ENCODE measurements around the gene CHCHD10. TPM values are rescaled to one million over a fixed set of nuclear protein-coding genes. Genes with fewer than 3 reads are reported as not detected.
A peak's percentile ranks its signal among the peaks of the same experiment; 100 is the strongest.

The CHCHD10 gene
- total RNA-seq, 1 donor from 2014 or later: 60.9 TPM

GRCh38 chr22:23772315-23772648, 4.5 kb upstream of the CHCHD10 start:
- no peaks in the 10 kb centered on the region for H3K36me3 Mint-ChIP-seq (ENCODE audit: low read depth, unreplicated experiment)
- H3K4me3 Mint-ChIP-seq (ENCODE audit: unreplicated experiment): peak overlapping the region; percentile 73
- no peak overlapping the region for H3K27ac Mint-ChIP-seq (ENCODE audit: unreplicated experiment)
- Histone ChIP-seq H3K4me1 (ENCODE audit: insufficient read depth, low read length) (peaks cover 10% of the 10 kb centered on the region), H3K36me3 (ENCODE audit: insufficient read depth, low read length) (no peaks in the 10 kb centered on the region), H3K79me2 (ENCODE audit: insufficient read depth, low read length) (no peaks in the 10 kb centered on the region), H3K4me2 (ENCODE audit: low read length) (peak overlapping the region; percentile 83), H3K4me3 (ENCODE audit: insufficient read depth, low read depth, low read length) (peak overlapping the region; percentile 49), H3K9me3 (ENCODE audit: insufficient read depth, low read depth, low read length) (no peaks in the 10 kb centered on the region), H2AFZ (ENCODE audit: low read depth, low read length) (peak overlapping the region; percentile 87), H4K20me1 (ENCODE audit: insufficient read depth, low read length) (peaks cover 3% of the 10 kb centered on the region), H3K9ac (ENCODE audit: low read length) (peak overlapping the region; percentile 69), H3K27ac (ENCODE audit: low read depth, low read length) (no peak overlapping the region), H3K27me3 (ENCODE audit: insufficient read depth, low read length) (no peaks in the 10 kb centered on the region)
- H3K27me3 Mint-ChIP-seq (ENCODE audit: low read depth, unreplicated experiment): peaks cover 12% of the 10 kb centered on the region
- no peaks in the 10 kb centered on the region for H3K9me3 Mint-ChIP-seq (ENCODE audit: unreplicated experiment)
- TF ChIP-seq CTCF (IDR thresholded peaks at IDR 0.05; ENCODE audit: insufficient read depth, low read depth, low read length): no peak
- TF ChIP-seq EZH2 (IDR thresholded peaks at IDR 0.05; ENCODE audit: insufficient read depth, low read length): no peak
- H3K4me1 Mint-ChIP-seq (ENCODE audit: low read depth, unreplicated experiment): peaks cover 18% of the 10 kb centered on the region
- no peak for FAIRE-seq
- no peak for DNase-seq (ENCODE audit: low read depth)

GRCh38 chr22:23769321-23769965, 1.7 kb upstream of the CHCHD10 start:
- H3K4me3 ChIP-seq (ENCODE audit: insufficient read depth, low read depth, low read length): no peak overlapping the region
- no peak for TF ChIP-seq EZH2 (IDR thresholded peaks at IDR 0.05; ENCODE audit: insufficient read depth, low read length)
- no peak for TF ChIP-seq CTCF (IDR thresholded peaks at IDR 0.05; ENCODE audit: insufficient read depth, low read depth, low read length)
- peaks cover 8% of the 10 kb centered on the region for H4K20me1 ChIP-seq (ENCODE audit: insufficient read depth, low read length)
- Mint-ChIP-seq H3K27ac (ENCODE audit: unreplicated experiment) (no peak overlapping the region), H3K4me3 (ENCODE audit: unreplicated experiment) (no peak overlapping the region), H3K4me1 (ENCODE audit: low read depth, unreplicated experiment) (peaks cover 12% of the 10 kb centered on the region), H3K27me3 (ENCODE audit: low read depth, unreplicated experiment) (peaks cover 6% of the 10 kb centered on the region), H3K9me3 (ENCODE audit: unreplicated experiment) (no peaks in the 10 kb centered on the region), H3K36me3 (ENCODE audit: low read depth, unreplicated experiment) (no peaks in the 10 kb centered on the region)
- no peak overlapping the region for H3K9ac ChIP-seq (ENCODE audit: low read length)
- H3K9me3 ChIP-seq (ENCODE audit: insufficient read depth, low read depth, low read length): no peaks in the 10 kb centered on the region
- H3K36me3 ChIP-seq (ENCODE audit: insufficient read depth, low read length): no peaks in the 10 kb centered on the region
- FAIRE-seq: no peak
- no peaks in the 10 kb centered on the region for H3K79me2 ChIP-seq (ENCODE audit: insufficient read depth, low read length)
- H3K4me1 ChIP-seq (ENCODE audit: insufficient read depth, low read length): peaks cover 16% of the 10 kb centered on the region
- H3K27ac ChIP-seq (ENCODE audit: low read depth, low read length): no peak overlapping the region
- no peak overlapping the region for H2AFZ ChIP-seq (ENCODE audit: low read depth, low read length)
- H3K27me3 ChIP-seq (ENCODE audit: insufficient read depth, low read length): no peaks in the 10 kb centered on the region
- no peak for DNase-seq (ENCODE audit: low read depth)
- no peak overlapping the region for H3K4me2 ChIP-seq (ENCODE audit: low read length)

- FAIRE-seq: no peak
- Histone ChIP-seq H3K36me3 (ENCODE audit: insufficient read depth, low read length) (no peaks in the 10 kb centered on the region), H4K20me1 (ENCODE audit: insufficient read depth, low read length) (peaks cover 5% of the 10 kb centered on the region), H3K9ac (ENCODE audit: low read length) (peak overlapping the region; percentile 81), H2AFZ (ENCODE audit: low read depth, low read length) (peak overlapping the region; percentile 99), H3K79me2 (ENCODE audit: insufficient read depth, low read length) (no peaks in the 10 kb centered on the region), H3K4me2 (ENCODE audit: low read length) (peak overlapping the region; percentile 100), H3K4me1 (ENCODE audit: insufficient read depth, low read length) (peaks cover 17% of the 10 kb centered on the region), H3K27ac (ENCODE audit: low read depth, low read length) (no peak overlapping the region), H3K27me3 (ENCODE audit: insufficient read depth, low read length) (no peaks in the 10 kb centered on the region), H3K9me3 (ENCODE audit: insufficient read depth, low read depth, low read length) (no peaks in the 10 kb centered on the region), H3K4me3 (ENCODE audit: insufficient read depth, low read depth, low read length) (peak overlapping the region; percentile 72)
- Mint-ChIP-seq H3K36me3 (ENCODE audit: low read depth, unreplicated experiment) (no peaks in the 10 kb centered on the region), H3K4me3 (ENCODE audit: unreplicated experiment) (peak overlapping the region; percentile 69), H3K27me3 (ENCODE audit: low read depth, unreplicated experiment) (no peaks in the 10 kb centered on the region), H3K27ac (ENCODE audit: unreplicated experiment) (no peak overlapping the region), H3K9me3 (ENCODE audit: unreplicated experiment) (no peaks in the 10 kb centered on the region), H3K4me1 (ENCODE audit: low read depth, unreplicated experiment) (peaks cover 6% of the 10 kb centered on the region)
- TF ChIP-seq CTCF (IDR thresholded peaks at IDR 0.05; ENCODE audit: insufficient read depth, low read depth, low read length): no peak
- TF ChIP-seq EZH2 (IDR thresholded peaks at IDR 0.05; ENCODE audit: insufficient read depth, low read length): no peak
- no peak for DNase-seq (ENCODE audit: low read depth)
Observed at GRCh38 chr22:23767303-23767672, 484 bp downstream of the CHCHD10 start.
